Neural cell (in vitro differentiated cells): ENCODE data around the gene U2SURP.

Experiments used
- CTCF ChIP-seq: fragments of 450-650 bp; IDR thresholded peaks from 2 replicates; pipeline ENCODE4 v1.5.1; 2014; ENCODE audit warnings: antibody characterized with exemption, mild to moderate bottlenecking, moderate library complexity; ENCODE audit not compliant: poor library complexity, severe bottlenecking
- EP300 ChIP-seq: fragments of 450-650 bp; conservative IDR thresholded peaks from 2 replicates; pipeline ENCODE4 v1.6.1; 2014; ENCODE audit warnings: antibody characterized with exemption, mild to moderate bottlenecking, moderate library complexity; ENCODE audit not compliant: poor library complexity, severe bottlenecking

- TF ChIP-seq CTCF (no peak), EP300 (no peak)
Measured at GRCh38 chr3:143065364-143065763, 64.0 kb downstream of the U2SURP start.
